Left ventricle myocardium superior (tissue), 1 donor: Measurements from ENCODE around the gene DNAJB7. TPM values are rescaled to one million over a fixed set of nuclear protein-coding genes. Genes with fewer than 3 reads are reported as not detected.
"Not testable (repeated sequence)": the region's sequence is repeated elsewhere in the genome, so short reads cannot be mapped to it uniquely, and the experiment has no call there.

Source experiments
- ATAC-seq: fragments of 200-7000 bp; cut with Tn5 transposase; one replicate; pipeline ENCODE4 v1.9.1; 2020; ENCODE audit warnings: mild to moderate bottlenecking, moderate library complexity
- DNase-seq: peaks from one replicate; pipeline ENCODE4 v3.0.0-alpha.2; 2020
- intact Hi-C: fragments of 100-400 bp; cut with micrococcal nuclease; formaldehyde crosslinking; loops from one replicate; pipeline ENCODE4 v1.11.0; 2022
- microRNA-seq: library from miRNA; unstranded; fragments of <30 nt; microRNA quantifications from one replicate; pipeline ENCODE4 v1.2.0, GENCODE V29; 2020; ENCODE audit warnings: borderline number of aligned reads
- total RNA-seq: library from RNA; stranded (reverse); fragmentation: NEBNext Ultra II Directional; extraction: Animal tissue kit (Norgen Biotek cat#: 25700); gene quantifications from one replicate; pipeline ENCODE4 v1.2.1, GENCODE V29; 2021
- donor health status: DM: no; HTN: yes; CAD: no; lungs with severe emphysema.

Gene DNAJB7
- total RNA-seq, 1 donor from 2014 or later = not detected

DNA sequence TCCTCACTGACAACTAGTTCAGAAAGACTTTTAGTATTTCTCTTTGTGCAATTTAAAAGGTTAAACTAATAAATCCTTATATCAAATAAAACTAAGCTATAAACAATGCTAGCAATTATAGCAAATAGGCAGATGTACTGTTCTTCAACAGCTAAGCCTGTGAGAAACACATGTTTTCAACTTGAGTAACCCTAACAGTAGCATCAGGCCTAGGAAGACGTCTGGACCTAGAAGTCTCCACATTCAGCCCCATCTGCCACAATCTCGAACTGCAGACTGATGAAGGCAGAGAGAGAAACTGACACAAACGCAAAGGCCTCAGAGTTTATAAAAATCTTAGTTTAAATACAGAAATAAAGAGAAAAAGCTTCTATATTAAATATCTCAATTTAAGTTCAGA, 8.0 kb downstream of the DNAJB7 start:
- intact Hi-C loops = no loop called here
- DNase-seq = no peak

DNA sequence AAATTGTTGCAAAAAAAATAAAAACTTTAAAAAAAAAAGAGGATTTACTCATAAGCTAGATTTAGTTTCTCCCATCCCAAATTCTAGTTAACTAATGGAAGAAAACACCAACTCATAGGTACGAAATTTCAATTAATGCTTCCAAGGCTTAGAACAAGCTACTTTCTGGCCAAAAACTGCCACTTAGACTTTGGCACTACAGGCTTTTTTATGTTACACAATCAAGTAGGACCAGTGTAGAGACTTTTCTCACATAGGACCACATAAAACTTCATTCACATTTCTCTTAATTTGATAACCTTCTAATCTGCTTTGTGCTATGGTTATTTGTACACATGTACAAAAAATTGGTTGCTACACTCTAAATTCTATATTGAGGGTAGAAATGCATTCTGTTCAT, 8.6 kb downstream of the DNAJB7 start:
- intact Hi-C loops = no loop called here
- ATAC-seq = no peak
- DNase-seq = no peak

More for the DNA sequence above, 8.0 kb downstream of the DNAJB7 start:
- ATAC-seq = no peak

DNA sequence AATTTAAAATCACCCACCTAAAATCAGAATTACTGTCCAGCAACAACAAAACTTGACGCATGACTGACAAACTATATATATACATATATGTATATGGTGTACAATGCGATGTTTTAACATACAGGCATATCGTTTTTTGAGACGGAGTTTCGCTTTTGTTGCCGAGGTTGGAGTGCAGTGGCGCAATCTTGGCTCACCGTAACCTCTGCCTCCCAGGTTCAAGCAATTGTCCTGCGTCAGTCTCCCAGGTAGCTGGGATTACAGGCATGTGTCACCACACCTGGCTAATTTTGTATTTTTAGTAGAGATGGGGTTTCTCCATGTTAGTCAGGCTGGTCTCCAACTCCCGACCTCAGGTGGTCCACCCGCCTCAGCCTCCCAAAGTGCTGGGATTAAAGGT, 16.1 kb downstream of the DNAJB7 start:
- intact Hi-C loops = not testable (repeated sequence)

DNA sequence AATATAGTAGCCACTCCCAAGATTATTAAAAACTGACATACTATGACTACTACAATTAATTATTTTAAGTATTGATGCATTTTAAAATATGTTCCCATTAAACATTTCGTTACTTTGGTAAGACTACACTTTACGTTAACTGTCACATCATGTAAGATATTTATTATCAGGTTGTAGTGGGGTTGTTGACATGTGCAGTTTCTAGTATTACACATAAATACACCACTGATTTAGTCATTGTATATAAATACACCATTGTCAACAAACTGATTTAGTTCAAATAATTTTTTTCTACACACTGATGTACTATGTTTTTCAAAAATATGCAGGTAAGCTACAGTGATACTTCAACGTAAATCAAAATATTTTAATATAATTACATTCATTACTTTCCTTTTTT, 17.0 kb downstream of the DNAJB7 start:
- no peak for DNase-seq
- intact Hi-C loops = no loop called here
- no peak for ATAC-seq

More for the DNA sequence above, 16.1 kb downstream of the DNAJB7 start:
- DNase-seq, ATAC-seq: not testable (repeated sequence)

DNA sequence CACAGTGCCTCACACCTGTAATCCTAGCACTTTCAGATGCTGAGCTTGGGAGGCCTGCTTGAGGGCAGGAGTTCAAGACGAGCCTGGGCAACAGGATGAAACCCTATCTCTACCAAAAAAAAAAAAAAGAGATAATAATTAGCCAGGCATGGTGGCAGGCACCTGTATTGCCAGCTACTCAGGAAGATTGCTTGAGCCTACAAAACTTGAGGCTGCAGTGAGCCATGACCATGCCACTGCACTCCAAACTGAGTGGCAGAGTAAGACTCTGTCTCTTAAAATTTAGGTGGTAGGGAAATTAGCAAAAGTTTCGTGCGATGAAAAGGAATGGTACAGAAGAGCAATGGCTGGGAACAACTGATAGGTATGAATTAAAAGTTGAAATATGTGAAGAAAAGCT, 23.4 kb downstream of the DNAJB7 start:
- DNase-seq (no peak), ATAC-seq (no peak)
- intact Hi-C loops = no loop called here

DNA sequence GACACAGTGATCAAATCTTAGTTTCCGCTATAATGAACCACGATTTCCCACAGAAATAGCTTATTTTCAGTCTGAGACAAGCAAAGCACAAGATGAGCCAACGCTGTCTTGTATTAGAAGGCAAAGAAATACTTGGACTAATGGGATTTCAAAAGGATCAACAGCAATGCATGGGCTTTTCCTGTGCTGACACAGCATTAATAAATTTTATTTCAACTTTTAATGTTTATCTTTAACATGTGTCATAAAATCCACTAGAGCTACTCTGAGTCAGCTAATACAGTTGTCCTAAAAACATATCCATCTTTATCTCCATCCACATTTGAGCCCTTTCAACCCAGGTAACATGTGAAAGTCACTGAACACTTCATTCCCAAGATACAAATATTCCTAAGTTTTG, 27.3 kb downstream of the DNAJB7 start:
- no peak for DNase-seq
- intact Hi-C loops = no loop called here
- ATAC-seq = no peak

DNA sequence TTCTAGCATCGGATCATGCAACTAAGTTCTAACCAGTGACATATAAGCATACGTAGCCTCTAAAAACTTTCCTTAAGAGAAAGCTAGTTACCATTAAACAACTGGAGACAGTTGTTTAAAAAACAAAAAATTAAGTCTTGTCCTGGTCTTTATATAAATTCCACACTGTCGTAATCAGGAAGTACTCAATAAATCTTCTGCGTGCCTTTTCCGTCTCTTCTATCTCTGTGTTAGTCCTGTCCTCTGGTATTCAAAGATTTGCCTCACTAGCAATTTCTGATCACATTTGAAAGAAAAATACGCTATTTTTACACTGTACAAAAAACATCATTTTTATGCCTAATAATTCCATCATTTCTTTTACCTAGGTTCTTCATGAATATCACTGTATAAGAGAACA, 32.8 kb downstream of the DNAJB7 start:
- DNase-seq (no peak), ATAC-seq (no peak)
- intact Hi-C loops = no loop called here

DNA sequence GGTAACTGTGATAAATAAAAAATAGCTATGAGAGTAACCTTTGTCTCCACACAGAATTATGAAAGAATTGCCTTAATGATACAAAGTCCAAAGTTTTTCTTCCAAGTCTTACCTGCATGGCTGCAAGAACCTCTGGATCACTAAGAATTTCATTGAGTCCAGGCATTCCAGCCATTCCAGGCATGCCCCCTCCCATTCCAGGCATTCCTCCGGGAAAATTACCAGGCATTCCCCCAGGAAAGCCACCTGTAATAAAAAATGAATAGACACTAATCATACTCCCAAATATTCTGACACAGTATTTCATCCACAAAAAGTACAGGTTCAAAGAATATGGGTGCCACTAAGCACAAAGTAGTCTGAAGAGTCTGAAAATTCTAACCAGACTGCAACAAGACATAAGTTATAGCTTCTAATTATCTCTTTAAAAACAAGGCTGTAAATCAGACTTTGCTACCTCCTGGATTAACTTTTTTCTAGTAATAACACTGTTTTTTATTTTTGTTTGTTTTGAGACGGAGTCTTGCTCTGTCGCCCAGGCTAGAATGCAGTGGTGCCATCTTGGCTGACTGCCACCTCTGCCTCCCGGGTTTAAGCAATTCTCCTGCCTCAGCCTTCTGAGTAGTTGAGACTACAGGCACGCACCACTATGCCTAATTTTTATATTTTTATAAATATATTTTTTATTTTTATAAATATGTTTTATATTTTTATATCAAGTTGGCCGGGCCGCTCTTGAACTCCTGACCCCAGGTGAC, 34.8 kb downstream of the DNAJB7 start:
- intact Hi-C loops = no loop called here
- no peak for DNase-seq
- ATAC-seq = no peak

DNA sequence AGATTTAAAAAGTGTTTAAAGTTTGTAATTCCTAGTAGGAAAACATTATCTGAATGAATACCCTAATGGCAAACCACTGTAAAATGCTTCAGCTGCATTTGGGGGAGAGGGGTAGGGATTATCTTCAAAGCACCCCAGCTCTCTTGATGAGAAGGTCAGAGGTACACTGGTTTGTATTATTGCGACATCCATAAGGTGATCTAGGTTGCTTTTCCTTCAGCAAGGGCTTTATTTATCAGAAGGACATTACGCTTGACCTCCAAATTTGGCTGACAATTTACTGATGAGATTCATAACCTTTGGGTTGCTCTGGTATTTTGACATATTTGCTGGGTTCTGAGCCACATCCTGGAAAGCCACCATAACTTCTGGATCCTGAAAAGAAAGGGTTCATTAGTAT, 35.6 kb downstream of the DNAJB7 start:
- ATAC-seq, intact Hi-C loops, DNase-seq: not testable (repeated sequence)

DNA sequence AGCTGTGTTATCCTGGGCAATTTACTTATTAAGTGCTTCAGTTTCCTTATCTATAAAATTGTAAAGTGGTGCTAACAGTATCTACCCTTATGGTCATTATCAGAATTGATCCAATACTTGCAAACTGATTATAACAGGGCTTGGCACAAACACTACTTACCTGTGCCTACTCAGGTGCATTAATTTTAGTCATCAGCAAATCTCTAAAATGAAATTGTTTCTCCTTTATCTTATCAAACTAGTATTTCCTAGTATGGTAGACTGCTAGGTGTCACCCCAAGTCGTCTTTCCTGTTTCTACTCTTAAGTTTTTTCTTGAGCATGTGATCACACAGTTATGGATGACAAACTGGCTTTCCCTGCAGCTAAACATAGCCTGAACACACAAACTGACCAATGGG, 38.5 kb downstream of the DNAJB7 start:
- intact Hi-C loops = no loop called here
- DNase-seq = no peak
- no peak for ATAC-seq

DNA sequence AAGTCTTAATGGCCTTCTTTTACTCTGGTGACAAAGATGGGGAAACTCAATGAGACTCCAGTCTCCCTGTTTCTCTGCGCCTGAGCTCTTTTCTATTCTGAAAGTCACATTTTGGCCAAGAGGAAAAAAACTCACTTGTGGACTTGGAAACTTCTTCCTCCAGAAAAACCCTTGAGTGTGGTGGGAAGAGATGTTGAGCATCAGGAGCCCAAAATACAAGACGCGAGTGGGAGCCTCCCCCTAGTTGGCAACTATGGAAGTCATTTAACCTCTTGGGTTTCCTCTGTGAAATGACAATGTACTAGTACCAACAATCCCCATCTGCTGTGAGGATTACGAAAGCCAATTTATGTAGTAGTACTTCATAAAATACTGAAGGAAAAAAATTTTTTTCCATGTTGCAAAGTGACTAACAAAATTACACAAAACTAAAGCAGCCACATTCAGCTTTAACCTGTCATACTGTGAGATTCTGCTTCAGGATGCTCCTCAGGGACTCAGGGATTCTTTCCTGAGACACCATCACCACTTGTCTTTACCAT, 42.2 kb downstream of the DNAJB7 start:
- intact Hi-C loops = no loop called here
- no peak for DNase-seq
- ATAC-seq = peak; percentile 8

DNA sequence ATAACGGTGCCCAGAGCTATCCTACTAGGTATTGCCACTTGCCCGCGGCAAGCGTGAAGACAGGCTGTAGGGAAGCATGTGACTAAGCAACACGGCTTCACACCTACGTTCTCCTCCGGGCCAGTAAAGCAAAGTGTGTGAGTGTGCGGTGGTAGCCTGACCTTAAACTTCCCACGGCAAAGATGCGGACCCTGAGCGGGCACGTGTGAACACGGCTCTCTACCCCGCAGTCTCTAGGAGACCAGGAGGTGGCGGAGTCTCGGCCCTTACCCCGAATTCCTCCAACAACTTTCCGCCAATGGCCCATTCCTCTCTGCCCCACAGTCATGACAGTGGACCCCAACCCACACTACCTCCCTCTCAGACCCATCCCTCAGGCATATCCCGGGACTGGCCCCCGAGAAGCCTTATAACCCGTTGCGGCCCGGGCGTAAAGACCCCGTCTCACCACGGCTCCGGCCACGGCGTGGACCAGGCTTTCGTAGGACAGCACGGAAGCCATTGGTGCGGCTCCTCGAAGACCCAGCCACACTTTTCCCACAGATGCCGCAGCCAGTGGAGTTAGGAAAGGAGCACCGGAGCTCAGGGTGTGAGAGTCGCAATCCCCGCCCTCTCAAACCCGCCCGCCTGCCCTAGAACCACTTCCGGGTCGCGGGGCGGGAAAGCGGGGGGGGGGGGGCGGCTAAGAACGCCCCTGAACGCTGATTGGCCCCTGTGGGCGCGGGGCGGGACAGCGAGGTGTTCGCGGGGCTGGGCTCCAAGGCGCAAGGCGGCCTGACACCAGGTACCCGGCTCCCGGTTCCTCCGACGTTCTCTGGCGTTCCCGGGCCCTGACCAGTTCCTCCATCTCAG, 42.9 kb downstream of the DNAJB7 start, which contains the start of gene SLC25A17:
TSS of gene SLC25A17 (minus strand) at position 600 of the 852 bp plus-strand sequence. CDS start at position 502, 98 bp downstream.
- peak; percentile 93 for DNase-seq
- intact Hi-C loops = no loop called here
- peak; percentile 97 for ATAC-seq

DNA sequence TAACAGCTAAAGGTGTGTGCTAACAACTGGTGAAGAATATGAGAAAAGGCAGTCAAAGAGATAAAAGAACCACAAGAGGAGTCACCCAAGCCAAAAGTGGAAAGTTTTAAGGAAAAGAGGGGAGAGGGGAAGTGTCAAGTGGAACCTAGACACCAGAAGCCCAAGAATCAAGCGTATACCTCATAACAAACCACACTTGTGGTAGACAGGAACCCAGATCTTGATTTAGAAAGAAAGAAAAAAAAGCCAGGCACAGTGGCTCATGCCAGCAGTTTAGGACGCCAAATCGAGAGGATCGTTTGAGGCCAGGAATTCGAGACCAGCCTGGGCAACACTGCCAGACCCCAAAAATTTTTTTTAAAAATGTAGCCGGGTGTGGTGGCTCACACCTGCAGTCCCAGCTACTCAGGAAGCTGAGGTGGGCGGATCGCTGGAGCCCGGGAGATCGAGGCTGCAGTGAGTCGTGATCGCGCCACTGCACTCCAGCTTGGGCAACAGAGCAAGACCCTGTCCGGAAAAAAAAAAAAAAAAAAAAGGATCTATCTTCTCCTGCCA, 43.6 kb downstream of the DNAJB7 start:
- DNase-seq (no peak), ATAC-seq (no peak)
- intact Hi-C loops = no loop called here

DNA sequence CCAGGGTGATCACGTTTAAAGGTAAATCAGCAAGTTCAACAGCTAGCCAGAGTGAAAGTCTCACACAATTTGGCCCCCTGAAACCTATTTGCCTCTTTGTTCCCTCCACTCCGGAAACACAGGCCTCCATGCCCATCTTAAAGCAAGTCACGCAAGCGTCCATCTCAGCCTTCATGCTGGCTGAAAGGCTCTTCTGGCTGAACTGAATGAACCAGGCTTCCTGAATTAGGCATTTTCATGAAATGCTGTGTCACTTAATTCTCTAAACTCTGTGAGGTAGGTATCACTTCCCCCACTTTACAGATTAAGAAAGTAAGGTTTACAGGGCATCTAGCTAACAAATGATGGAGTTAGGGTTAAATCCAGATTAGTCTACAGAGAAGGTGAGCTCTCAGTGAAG, 44.2 kb downstream of the DNAJB7 start:
- DNase-seq = no peak
- intact Hi-C loops = no loop called here
- ATAC-seq = no peak

DNA sequence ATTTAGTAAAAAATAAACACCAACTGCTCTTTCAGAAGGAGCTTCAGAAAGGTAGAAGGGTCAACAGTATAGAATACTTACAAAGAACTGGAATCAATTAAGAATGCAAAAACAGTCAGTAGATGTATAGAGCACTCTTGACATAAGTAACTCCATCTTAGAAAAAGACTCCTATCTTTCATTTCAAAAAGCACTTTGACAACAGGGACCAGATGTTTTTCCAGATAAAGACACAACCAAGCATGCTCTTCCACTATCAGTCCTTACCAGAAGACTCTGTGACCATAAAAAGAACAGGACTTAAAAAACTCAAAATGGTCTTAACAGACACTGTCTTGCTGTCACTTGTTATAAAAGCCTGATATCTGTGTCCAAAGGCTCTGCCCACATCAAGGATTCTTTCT, 48.0 kb downstream of the DNAJB7 start:
- no peak for ATAC-seq
- intact Hi-C loops = no loop called here
- DNase-seq = no peak

Small RNAs within 50 kb of the gene (microRNA-seq; reads per million reads assigned to microRNA genes)
- not detected for gene MIR4766

Other genes starting within 250 kb of the DNAJB7 start
- 32.5 TPM for gene MRTFA, start 225.4 kb downstream of the DNAJB7 start, total RNA-seq
- 1.4 TPM for gene MCHR1, start 182.6 kb downstream of the DNAJB7 start, total RNA-seq
- 3.3 TPM for gene SLC25A17, start 42.8 kb downstream of the DNAJB7 start, total RNA-seq
- gene ST13, start 5.5 kb downstream of the DNAJB7 start, total RNA-seq = 222 TPM
- 25.7 TPM for gene XPNPEP3, start 5.0 kb downstream of the DNAJB7 start, total RNA-seq
- 65.9 TPM for gene RBX1, start 89.3 kb upstream of the DNAJB7 start, total RNA-seq
- gene EP300, start 230.5 kb upstream of the DNAJB7 start, total RNA-seq = 30.5 TPM